ENCODE results near the gene MAGEH1.
"Not testable (repeated sequence)": the region's sequence is repeated elsewhere in the genome, so short reads cannot be mapped to it uniquely, and the experiment has no call there.

DNA sequence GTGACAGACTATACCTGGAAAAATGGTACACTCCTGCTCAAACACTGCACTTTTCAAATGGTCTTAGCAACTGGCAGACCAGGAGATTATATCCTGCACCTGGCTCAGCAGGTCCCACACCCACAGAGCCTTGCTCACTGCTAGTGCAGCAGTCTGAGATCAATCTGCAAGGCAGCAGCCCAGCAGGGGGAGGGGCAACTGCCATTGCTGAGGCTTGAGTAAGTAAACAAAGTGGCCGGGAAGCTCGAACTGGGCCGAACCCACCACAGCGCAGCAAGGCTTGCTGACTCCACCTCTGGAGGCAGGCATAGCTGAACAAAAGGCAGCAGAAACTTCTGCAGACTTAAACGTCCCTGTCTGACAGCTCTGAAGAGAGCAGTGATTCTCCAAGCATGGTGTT lies 8.5 kb upstream of the MAGEH1 start:
- TF ChIP-seq, protein P1, sequence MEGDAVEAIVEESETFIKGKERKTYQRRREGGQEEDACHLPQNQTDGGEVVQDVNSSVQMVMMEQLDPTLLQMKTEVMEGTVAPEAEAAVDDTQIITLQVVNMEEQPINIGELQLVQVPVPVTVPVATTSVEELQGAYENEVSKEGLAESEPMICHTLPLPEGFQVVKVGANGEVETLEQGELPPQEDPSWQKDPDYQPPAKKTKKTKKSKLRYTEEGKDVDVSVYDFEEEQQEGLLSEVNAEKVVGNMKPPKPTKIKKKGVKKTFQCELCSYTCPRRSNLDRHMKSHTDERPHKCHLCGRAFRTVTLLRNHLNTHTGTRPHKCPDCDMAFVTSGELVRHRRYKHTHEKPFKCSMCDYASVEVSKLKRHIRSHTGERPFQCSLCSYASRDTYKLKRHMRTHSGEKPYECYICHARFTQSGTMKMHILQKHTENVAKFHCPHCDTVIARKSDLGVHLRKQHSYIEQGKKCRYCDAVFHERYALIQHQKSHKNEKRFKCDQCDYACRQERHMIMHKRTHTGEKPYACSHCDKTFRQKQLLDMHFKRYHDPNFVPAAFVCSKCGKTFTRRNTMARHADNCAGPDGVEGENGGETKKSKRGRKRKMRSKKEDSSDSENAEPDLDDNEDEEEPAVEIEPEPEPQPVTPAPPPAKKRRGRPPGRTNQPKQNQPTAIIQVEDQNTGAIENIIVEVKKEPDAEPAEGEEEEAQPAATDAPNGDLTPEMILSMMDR (IDR thresholded peaks at IDR 0.05 in 2 of 3, conservative IDR thresholded peaks at IDR 0.05 in 1 of 3; ENCODE audit: insufficient read depth in 2 of 3, low read depth in 1 of 3, low read length in 3 of 3) = not testable (repeated sequence)
- TF ChIP-seq, protein P2, sequence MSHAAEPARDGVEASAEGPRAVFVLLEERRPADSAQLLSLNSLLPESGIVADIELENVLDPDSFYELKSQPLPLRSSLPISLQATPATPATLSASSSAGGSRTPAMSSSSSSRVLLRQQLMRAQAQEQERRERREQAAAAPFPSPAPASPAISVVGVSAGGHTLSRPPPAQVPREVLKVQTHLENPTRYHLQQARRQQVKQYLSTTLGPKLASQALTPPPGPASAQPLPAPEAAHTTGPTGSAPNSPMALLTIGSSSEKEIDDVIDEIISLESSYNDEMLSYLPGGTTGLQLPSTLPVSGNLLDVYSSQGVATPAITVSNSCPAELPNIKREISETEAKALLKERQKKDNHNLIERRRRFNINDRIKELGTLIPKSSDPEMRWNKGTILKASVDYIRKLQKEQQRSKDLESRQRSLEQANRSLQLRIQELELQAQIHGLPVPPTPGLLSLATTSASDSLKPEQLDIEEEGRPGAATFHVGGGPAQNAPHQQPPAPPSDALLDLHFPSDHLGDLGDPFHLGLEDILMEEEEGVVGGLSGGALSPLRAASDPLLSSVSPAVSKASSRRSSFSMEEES (CRISPR knock-in tag; IDR thresholded peaks at IDR 0.05) = not testable (repeated sequence)
- TF ChIP-seq THRAP3 (IDR thresholded peaks at IDR 0.05; ENCODE audit: borderline replicate concordance); FOSL1 (tag; conservative IDR thresholded peaks at IDR 0.05); SMAD2 (IDR thresholded peaks at IDR 0.05; ENCODE audit: low read depth, low read length); PCBP2 (IDR thresholded peaks at IDR 0.05; ENCODE audit: low read depth, low read length, poor library complexity, severe bottlenecking); CBFB (CRISPR knock-in tag; IDR thresholded peaks at IDR 0.05); ARID2 (IDR thresholded peaks at IDR 0.05); HDAC6 (IDR thresholded peaks at IDR 0.05; ENCODE audit: low read depth, low read length): not testable (repeated sequence)
- TF ChIP-seq, protein P3, sequence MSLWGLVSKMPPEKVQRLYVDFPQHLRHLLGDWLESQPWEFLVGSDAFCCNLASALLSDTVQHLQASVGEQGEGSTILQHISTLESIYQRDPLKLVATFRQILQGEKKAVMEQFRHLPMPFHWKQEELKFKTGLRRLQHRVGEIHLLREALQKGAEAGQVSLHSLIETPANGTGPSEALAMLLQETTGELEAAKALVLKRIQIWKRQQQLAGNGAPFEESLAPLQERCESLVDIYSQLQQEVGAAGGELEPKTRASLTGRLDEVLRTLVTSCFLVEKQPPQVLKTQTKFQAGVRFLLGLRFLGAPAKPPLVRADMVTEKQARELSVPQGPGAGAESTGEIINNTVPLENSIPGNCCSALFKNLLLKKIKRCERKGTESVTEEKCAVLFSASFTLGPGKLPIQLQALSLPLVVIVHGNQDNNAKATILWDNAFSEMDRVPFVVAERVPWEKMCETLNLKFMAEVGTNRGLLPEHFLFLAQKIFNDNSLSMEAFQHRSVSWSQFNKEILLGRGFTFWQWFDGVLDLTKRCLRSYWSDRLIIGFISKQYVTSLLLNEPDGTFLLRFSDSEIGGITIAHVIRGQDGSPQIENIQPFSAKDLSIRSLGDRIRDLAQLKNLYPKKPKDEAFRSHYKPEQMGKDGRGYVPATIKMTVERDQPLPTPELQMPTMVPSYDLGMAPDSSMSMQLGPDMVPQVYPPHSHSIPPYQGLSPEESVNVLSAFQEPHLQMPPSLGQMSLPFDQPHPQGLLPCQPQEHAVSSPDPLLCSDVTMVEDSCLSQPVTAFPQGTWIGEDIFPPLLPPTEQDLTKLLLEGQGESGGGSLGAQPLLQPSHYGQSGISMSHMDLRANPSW (CRISPR knock-in tag; IDR thresholded peaks at IDR 0.05) = not testable (repeated sequence)
- TF ChIP-seq, protein P4, sequence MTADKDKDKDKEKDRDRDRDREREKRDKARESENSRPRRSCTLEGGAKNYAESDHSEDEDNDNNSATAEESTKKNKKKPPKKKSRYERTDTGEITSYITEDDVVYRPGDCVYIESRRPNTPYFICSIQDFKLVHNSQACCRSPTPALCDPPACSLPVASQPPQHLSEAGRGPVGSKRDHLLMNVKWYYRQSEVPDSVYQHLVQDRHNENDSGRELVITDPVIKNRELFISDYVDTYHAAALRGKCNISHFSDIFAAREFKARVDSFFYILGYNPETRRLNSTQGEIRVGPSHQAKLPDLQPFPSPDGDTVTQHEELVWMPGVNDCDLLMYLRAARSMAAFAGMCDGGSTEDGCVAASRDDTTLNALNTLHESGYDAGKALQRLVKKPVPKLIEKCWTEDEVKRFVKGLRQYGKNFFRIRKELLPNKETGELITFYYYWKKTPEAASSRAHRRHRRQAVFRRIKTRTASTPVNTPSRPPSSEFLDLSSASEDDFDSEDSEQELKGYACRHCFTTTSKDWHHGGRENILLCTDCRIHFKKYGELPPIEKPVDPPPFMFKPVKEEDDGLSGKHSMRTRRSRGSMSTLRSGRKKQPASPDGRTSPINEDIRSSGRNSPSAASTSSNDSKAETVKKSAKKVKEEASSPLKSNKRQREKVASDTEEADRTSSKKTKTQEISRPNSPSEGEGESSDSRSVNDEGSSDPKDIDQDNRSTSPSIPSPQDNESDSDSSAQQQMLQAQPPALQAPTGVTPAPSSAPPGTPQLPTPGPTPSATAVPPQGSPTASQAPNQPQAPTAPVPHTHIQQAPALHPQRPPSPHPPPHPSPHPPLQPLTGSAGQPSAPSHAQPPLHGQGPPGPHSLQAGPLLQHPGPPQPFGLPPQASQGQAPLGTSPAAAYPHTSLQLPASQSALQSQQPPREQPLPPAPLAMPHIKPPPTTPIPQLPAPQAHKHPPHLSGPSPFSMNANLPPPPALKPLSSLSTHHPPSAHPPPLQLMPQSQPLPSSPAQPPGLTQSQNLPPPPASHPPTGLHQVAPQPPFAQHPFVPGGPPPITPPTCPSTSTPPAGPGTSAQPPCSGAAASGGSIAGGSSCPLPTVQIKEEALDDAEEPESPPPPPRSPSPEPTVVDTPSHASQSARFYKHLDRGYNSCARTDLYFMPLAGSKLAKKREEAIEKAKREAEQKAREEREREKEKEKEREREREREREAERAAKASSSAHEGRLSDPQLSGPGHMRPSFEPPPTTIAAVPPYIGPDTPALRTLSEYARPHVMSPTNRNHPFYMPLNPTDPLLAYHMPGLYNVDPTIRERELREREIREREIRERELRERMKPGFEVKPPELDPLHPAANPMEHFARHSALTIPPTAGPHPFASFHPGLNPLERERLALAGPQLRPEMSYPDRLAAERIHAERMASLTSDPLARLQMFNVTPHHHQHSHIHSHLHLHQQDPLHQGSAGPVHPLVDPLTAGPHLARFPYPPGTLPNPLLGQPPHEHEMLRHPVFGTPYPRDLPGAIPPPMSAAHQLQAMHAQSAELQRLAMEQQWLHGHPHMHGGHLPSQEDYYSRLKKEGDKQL (CRISPR knock-in tag; IDR thresholded peaks at IDR 0.05; ENCODE audit: borderline replicate concordance) = not testable (repeated sequence)

All from K562 (cell line).